Myocyte (in vitro differentiated cells): ENCODE results near the gene ZNF692. TPM values are rescaled to one million over a fixed set of nuclear protein-coding genes. Genes with fewer than 3 reads are reported as not detected.
"Not testable (repeated sequence)": the region's sequence is repeated elsewhere in the genome, so short reads cannot be mapped to it uniquely, and the experiment has no call there.

Experiments
- DNase-seq: peaks from one replicate; pipeline ENCODE4 v3.0.0-alpha.2; 2012; ENCODE audit warnings: low read depth
- total RNA-seq: library from RNA; depleted of rRNA; stranded (reverse); fragments of >200 nt; gene quantifications from 2 replicates; pipeline ENCODE4 v1.2.3, GENCODE V29; 2014

Gene ZNF692
- total RNA-seq, 1 donor from 2014 or later = 61.7 TPM

DNA sequence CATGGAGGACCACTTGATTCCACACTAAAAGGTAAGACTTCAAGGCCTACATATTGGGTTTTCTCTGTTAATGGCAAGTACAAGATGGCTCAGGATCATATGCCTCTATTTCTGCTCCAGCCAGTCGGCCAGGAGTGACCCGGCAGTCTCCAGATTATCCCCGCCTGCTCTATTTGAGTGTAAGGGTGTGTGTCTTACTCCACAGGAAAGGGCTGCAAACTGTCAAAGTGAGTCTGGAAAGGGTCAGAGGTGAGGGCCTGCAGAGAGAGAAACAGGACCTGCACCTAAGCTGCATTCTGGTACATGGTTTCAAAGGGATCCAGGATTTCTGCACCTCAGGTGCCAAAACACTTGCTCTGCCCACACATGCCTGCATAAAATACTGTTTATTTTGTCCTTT, 9.2 kb downstream of the ZNF692 start:
- no peak for DNase-seq

DNA sequence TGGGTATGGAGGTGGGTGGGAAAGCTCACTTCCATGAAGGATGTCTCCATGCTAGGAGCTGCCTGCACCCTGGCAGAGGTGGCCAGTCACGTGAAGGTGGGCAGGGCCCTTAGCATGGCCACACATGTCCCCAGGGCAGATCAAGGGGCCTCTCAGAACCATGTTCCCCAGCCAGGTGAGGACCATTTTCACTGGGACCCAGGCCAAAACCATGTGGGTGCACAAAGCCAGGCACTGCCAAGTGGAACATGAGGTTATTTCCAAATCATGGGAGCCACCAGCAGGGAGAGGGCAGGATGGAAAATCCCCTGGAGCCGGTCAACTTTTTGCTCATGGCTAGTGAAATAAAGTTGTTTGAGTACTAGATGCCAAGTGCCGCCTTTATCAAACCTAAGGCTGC, 9.7 kb downstream of the ZNF692 start:
- DNase-seq = no peak

DNA sequence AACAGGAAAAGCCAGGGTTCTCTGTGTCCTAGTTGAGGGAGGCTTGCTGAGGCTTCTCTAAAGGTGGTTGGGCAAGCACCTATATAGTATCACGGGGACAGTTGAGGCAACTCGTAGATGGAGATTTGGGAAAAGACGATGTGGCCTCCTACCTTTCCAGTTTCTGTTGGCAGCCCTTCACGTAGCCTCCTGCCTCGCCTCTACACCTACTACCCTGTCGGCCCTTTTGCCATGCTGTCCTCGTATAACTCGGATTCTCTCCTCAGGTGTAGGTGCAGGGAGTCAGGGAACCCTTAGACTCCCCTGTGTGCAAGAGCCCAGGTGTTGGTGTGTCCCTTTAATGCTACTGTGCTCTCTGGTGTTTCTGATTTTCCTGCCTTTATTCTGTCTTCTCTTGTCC, 10.3 kb downstream of the ZNF692 start:
- no peak for DNase-seq

DNA sequence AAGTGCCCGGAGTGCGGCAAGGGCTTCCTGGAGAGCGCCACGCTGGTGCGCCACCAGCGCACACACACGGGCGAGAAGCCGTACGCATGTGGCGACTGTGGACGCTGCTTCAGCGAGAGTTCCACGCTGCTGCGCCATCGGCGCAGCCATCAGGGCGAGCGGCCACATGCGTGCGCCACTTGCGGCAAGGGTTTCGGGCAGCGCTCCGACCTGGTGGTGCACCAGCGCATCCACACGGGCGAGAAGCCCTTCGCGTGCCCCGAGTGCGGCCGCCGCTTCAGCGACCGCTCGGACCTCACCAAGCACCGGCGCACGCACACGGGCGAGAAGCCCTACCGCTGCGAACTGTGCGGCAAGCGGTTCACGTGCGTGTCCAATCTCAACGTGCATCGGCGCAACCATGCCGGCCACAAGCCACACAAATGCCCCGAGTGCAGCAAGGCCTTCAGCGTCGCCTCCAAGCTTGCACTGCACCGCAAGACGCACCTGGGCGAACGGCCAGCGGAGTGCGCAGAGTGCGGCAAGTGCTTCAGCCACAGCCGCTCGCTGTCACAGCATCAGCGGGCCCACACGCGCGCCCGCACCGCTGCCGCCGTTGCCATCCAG, 10.8 kb downstream of the ZNF692 start:
- DNase-seq = no peak

DNA sequence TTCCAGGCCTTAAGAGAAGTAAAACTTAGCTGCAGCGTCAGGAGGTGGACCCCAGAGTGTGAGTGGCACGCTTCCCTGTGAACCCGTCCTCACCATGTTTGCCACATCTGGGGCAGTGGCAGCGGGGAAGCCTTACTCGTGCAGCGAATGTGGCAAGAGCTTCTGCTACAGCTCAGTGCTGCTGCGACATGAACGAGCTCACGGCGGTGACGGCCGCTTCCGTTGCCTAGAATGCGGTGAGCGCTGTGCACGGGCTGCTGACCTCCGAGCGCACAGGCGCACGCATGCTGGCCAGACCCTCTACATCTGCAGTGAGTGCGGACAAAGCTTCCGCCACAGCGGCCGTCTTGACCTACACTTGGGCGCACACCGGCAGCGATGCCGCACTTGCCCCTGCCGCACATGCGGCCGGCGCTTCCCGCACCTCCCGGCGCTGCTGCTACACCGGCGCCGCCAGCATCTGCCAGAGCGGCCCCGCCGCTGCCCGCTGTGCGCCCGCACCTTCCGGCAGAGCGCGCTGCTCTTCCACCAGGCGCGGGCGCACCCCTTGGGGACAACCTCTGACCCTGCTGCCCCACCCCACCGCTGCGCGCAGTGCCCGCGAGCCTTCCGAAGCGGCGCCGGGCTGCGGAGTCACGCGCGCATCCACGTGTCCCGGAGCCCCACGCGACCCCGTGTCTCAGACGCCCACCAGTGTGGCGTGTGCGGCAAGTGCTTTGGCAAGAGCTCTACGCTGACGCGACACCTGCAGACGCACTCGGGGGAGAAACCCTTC, 11.5 kb downstream of the ZNF692 start:
- DNase-seq = no peak

DNA sequence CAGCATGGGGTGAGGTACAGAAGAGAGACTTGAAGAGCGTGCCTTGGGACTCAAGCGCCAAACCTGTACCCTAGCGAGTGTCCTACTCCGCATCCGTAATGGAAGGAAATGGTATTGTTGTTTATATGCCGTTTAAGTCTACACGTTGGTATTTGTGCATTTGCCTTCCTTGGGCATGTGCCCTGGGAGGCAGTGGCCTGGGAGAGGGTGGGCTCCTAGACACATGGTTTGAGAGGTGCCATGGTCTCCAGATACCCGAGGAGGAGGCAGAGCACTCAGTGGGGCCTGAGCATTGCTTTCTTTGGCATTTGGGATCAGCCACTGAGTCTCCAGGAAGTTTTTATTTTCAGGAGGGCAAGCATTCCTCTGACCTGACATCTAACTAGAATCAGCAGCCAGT, 14.4 kb downstream of the ZNF692 start:
- DNase-seq = no peak

DNA sequence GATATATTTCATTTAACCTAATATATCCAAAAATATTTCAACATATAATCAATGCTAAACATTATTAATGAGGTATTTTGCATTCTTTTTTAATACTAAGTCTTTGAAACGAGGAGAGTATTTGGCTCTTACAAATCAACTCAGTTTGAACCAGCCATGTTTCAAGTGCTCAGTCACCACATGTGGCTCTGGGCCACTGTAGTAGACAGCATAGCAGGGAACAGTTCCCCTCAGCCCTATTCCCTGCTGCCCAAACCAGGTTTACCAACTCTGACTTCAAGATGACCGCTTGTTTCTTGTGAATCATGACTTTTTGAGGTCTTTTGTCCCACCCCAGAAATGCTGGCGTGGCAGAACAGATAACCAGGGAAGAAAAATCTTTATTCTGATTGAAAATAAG, 15.2 kb downstream of the ZNF692 start:
- DNase-seq = no peak

DNA sequence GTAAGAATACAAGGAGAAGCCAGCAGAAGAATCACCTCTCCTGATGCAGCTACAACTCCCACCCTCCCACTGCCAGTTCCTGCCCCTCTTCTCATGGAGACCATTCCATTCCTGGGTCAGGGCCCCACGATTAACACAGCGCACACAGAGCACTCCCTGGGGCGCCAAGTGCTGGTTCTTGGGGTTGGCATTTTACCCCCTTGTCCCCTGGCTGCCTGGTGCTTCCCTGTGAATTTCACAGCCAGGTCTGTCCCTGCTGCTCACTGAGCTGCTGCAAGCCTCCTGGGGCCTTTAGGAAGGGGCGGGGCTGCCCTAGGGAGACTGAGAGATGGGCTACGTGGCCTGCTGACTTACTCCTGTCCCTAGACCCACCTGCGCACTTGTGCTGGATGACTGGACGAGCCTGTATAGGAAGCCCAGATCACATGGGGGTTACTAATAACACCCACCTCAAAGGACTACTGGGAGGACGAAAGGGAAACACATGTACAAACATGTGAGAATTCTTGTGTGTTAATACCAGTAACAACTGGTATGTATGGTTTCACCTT, 16.0 kb downstream of the ZNF692 start:
- no peak for DNase-seq

DNA sequence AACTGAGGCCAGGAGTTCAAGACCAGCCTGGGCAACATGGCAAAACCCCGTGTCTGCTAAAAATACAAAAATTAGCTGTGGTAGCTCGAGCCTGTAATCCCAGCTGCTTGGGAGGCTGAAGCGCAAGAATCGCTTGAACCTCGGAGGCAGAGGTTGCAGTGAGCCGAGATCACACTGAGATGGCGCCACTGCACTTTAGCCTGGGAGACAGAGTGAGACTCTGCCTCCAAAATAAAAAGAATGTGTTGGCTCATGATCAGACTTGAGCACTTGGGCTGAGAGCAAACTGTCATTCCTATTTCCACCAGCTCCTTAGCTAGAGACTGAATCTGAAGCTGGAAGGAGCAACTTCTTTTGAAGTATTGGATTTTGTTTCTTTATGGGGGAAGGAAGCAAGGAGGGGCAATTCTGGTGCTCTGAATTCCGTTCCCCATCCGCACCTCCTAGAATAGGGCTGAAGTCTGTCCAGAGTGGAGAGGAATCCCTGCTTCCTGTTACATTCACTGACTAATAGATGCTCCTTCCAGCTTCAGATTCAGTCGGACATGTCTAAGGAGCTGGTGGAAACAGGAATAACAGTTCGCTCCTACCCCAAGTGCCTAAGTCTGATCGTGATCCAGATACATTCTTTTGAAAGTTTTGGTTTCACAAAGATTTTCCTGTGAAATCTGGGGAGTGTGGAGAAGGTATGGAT, 17.0 kb downstream of the ZNF692 start:
- peak; percentile 58 for DNase-seq

DNA sequence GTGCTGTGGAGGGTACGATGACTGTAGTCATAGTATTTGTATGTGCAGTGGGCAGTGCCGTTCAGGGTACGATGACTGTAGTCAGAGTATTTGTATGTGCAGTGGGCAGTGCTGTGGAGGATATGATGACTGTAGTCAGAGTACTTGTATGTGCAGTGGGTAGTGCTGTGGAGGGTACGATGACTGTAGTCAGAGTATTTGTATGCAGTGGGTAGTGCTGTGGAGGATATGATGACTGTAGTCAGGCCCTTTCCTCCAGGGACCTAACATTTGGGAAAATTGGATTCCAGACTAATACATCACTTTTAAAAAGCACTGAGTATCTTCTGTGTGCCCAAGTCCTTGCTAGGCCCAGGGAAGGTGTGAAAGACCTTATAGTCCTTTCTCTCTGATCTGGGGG, 17.9 kb downstream of the ZNF692 start:
- DNase-seq = no peak

DNA sequence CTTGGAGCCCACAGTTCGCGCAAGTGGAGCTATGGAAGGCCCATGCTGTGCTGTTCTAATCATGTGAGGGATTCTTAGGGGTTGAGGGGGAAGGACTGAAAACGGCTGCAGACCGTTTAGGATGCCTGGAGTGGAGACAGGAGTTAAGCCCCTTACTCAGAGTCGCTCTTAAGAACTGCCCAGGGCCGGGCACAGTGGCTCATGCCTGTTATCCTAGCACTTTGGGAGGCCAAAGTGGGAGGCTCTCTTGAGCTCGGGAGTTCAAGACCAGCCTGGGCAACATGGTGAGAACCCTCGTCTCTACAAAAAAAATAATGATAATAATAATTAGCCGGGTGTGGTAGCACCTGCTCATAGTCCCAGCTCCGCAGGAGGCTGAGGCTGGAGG, 19.7 kb downstream of the ZNF692 start:
- no peak for DNase-seq

DNA sequence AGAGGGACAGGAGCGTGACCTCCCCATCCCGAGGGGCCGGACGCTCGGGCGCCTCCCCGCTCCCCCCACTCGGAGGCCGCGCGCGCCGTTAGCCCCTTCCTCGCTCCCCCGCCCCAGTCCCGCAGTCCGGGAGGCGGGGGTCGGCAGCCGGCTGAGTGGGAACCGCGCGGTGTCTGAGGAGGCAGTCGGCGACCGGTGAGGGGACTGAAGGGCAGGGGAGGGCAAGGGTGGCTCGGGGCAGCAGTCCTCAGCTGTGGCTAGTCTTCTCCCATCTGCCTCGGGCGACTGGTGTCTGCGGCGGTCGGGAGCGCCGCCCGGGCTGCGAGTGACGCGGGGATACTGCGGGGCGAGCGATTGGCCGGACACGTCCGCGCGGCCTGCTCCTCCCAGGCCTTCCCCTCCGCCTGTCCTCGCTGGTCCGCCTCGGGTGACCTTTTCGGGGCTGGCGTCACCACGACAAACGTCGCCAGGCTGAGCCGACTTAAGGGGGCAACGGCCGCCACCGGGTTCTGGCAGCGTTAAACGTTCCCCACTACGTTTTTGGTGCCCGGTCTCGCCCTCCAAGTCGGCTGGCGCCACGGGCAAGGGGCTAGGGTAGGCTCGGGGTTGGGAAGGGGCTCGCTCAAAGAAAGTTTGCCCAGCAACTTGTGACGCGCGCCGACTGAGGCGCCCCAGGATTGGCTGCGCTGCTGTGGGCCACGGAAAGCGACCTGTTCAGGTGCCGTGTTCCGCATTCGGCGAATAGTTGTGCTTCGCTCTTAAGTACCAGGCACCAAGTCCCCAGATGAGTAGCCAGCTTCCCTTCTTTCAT, 20.3 kb downstream of the ZNF692 start:
- peak; percentile 90 for DNase-seq

DNA sequence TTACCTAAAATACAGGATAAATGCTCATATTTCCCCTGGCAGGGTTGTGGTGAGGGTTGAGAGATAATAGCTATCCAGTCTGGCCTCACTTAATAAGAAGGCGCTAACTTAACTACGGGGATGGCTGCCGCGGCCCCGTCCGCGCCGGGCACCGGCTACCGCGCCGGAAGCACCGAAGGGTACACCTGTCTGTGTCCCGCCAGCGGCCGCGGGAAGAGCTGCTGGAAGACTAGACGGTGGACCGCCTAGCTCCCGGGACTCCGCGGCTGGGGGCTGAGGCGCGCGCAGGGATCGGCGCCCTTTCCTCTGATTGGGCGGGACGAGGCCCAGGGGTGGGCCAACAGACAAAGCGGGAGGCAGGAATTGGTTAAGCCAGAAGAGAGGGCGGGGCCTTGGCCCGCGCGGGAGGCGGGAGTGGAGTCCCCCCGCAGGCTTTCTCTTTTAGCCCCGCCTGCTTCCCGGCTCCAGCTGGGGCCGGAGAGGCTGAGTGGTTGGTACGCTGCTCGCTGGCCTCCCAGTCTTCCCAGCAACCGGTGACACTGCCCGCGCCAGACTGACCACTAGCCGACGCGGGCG, 21.0 kb downstream of the ZNF692 start, which contains the start of gene ZNF672:
TSS of gene ZNF672 (plus strand) at position 444 of the 576 bp plus-strand sequence. CDS start 9,051 bp downstream, outside the sequence.
- peak; percentile 99 for DNase-seq

DNA sequence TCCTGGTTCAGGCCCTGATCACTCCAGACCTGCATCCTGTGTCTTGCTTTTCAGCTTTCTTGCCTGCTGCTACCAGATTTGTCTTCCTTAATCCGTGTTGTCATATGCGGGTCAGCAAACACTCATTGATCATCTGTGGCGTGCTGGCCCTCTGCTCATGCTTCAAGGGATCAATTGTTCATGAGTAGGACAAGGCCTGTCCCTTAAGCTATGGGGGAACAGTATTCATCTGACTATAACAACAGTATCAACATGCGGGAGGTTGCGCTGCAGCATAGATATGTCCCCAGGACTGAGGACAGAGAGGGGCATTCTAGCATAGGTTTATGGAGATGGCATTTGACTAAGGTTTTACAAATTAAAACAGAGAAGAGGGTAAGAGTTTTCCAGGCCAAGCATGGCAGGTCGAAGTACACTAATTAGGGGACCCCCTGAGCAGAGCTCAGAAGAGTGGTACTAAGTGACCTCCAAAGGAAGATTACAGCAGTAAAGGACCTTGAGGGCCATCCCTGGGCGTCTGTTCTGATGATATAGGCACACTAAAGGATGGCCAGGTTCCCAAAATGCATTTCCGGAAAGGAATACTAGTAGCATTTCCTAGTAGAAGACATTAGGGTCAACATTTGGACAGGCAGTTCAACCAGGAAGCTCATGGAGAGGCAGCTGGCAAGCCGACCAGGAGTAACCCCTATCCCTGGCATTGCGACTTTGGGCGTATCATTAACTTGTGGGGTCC, 21.7 kb downstream of the ZNF692 start:
- no peak for DNase-seq

DNA sequence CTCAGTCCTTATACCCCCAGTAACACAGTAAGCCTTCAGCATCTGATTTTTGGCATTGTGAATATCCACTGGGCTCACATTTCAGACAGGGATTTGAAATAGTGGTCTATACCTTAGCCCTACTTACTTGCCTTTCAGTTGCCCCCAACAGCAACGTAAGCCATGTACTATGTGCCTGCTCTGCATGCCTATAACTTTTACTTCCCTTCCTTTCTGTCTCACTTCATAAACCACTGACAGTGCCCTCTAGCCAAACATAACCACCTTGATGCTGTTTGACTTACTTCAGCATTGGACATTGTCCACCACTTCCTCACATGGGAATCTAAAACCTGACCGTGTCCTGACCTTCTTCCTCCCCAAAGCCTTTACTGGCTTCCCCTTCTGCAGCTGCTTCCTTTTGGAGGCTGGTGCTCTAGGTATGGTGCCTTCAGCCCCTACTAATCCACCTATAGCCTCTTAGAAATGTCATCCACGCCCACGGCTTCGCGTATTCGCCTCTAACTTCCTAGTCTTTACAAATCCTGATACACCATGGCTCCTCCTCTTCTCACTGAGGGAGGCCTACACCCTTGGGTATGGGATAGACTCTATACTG, 24.4 kb downstream of the ZNF692 start:
- no peak for DNase-seq

DNA sequence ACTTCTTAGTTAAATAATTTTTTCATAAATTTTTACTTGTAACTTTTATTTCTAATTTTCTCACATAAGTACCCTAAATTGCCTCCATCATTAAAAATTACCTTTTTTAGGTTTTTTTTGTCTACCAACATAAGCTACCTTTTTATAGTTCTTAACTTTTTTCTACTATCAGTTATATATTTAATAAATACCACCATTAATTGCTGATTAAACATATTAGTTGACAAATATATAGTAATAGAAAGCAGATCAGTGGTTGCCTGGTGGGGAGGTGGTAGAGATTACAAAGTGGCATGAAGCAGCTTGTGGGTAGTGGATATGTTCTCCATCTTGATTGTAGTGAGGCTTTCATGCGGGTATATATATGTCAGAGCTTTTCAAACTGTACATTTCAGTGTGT, 27.0 kb downstream of the ZNF692 start:
- no peak for DNase-seq

DNA sequence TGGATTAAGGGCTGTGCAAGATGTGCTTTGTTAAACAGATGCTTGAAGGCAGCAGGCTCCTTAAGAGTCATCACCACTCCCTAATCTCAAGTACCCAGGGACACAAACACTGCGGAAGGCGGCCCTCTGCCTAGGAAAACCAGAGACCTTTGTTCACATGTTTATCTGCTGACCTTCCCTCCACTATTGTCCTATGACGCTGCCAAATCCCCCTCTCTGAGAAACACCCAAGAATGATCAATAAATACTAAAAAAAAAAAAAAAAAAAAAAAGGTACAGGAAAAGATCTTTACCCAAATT, 28.2 kb downstream of the ZNF692 start:
- not testable (repeated sequence) for DNase-seq

DNA sequence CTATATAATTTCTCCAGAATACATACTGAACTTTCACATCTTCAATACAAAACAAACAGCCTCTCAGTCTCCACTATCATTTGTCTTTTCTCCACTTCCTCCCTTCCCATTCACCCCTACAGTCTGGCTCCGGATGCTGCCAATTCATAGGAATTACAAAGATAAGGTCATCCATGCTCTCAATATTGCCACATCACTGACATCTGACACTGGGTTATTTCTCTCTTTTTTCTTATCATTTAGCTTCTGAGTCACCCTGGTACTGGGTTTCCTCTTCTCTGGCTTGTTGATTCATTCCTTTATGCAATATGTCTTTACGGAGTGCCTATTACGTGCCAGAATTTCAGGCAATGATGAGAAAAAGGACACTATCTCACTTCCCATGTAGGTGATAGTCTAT, 30.0 kb downstream of the ZNF692 start:
- no peak for DNase-seq

DNA sequence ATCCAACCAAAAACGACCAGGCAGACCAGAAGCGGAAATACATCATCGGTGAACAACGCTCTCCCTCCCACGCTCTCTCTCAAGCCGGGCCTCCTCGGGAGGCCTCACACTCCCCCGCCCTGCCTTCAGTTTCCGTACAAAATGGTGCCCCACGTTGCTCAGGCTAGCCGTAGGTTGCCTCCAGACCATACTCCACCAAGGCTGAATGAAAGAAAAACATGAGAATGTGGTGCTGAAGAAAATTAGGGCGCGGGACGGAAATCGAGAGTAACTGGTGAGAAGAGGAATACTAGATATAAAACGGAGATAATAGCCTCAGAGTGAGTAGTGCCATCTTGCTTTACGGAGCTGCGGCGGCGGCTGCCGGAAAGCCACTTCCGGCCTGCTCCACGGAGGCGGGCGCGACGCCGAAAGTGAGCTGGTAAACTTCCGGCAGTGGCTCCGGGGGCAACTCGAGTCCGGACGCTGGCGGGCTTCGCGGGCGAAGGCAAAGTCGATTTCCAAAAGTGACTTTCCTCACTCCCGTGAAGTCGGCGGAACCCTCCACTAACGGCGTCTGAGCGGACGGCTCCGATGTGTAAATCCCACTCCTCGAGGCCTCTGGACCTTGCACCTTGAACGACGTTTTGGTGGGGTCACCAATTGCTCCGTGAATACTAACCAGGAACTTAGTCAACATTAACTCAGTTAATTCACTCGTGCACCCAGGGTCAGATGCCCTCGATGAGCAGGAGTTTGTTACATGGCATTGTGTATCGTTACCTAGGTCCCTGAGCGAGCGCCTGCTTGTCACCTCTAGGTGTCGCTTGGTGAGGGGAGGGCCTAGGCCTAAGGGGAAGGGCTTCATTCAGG, 32.8 kb downstream of the ZNF692 start, which contains the start of gene SH3BP5L:
TSS of gene SH3BP5L (minus strand) at position 7 of the 852 bp plus-strand sequence. CDS start 980 bp downstream, outside the sequence.
- DNase-seq = peak; percentile 97
